ENCODE measurements around the gene LHFPL3.

The LHFPL3 gene

GRCh38 chr7:104800307-104800706 is 471.9 kb downstream of the LHFPL3 start:
- DNase-seq (ENCODE audit: low read depth): no peak

GRCh38 chr7:104801022-104801421 is 472.6 kb downstream of the LHFPL3 start:
- no peak for DNase-seq (ENCODE audit: low read depth)

GRCh38 chr7:104803931-104804330 is 475.5 kb downstream of the LHFPL3 start:
- DNase-seq (ENCODE audit: low read depth): no peak

- DNase-seq (ENCODE audit: low read depth): no peak
Observed at GRCh38 chr7:104804696-104805095, 476.3 kb downstream of the LHFPL3 start.

- no peak for DNase-seq (ENCODE audit: low read depth)
Observed at GRCh38 chr7:104805449-104806317, 477.3 kb downstream of the LHFPL3 start.

- DNase-seq (ENCODE audit: low read depth): no peak
Observed at GRCh38 chr7:104807671-104808070, 479.3 kb downstream of the LHFPL3 start.

GRCh38 chr7:104809906-104810305 is 481.5 kb downstream of the LHFPL3 start:
- DNase-seq (ENCODE audit: low read depth): no peak

GRCh38 chr7:104814126-104814525 is 485.7 kb downstream of the LHFPL3 start:
- no peak for DNase-seq (ENCODE audit: low read depth)

GRCh38 chr7:104814671-104815400 is 486.4 kb downstream of the LHFPL3 start:
- no peak for DNase-seq (ENCODE audit: low read depth)

GRCh38 chr7:104816537-104816936 is 488.1 kb downstream of the LHFPL3 start:
- DNase-seq (ENCODE audit: low read depth): no peak

GRCh38 chr7:104818961-104819880 is 490.8 kb downstream of the LHFPL3 start:
- no peak for DNase-seq (ENCODE audit: low read depth)

- no peak for DNase-seq (ENCODE audit: low read depth)
Observed at GRCh38 chr7:104820836-104821535, 492.6 kb downstream of the LHFPL3 start.

GRCh38 chr7:104823177-104823576 is 494.8 kb downstream of the LHFPL3 start:
- no peak for DNase-seq (ENCODE audit: low read depth)

- DNase-seq (ENCODE audit: low read depth): no peak
Observed at GRCh38 chr7:104825099-104825498, 496.7 kb downstream of the LHFPL3 start.

GRCh38 chr7:104826135-104826534 is 497.7 kb downstream of the LHFPL3 start:
- DNase-seq (ENCODE audit: low read depth): no peak

- DNase-seq (ENCODE audit: low read depth): no peak
Observed at GRCh38 chr7:104836976-104837375, 508.6 kb downstream of the LHFPL3 start.

- DNase-seq (ENCODE audit: low read depth): no peak
Observed at GRCh38 chr7:104838537-104839299, 510.3 kb downstream of the LHFPL3 start.

- no peak for DNase-seq (ENCODE audit: low read depth)
Observed at GRCh38 chr7:104839842-104840241, 511.4 kb downstream of the LHFPL3 start.

- no peak for DNase-seq (ENCODE audit: low read depth)
Observed at GRCh38 chr7:104841798-104842197, 513.4 kb downstream of the LHFPL3 start.

GRCh38 chr7:104843198-104843597 is 514.8 kb downstream of the LHFPL3 start:
- DNase-seq (ENCODE audit: low read depth): no peak

- DNase-seq (ENCODE audit: low read depth): no peak
Observed at GRCh38 chr7:104845557-104845956, 517.2 kb downstream of the LHFPL3 start.

Measured in activated T-helper 9 cell treated with anti-CD3 and anti-CD28 coated beads, Interleukin-2, amount 50 U/mL, for 16 hours (primary cell).